GM23248 (cell line): Measurements from ENCODE around the gene KCNG2.

Source experiments
- EZH2 ChIP-seq: fragments of 200-600 bp; sonication (generic); IDR thresholded peaks from 2 replicates; pipeline ENCODE4 v1.6.1; 2018; ENCODE audit warnings: antibody characterized with exemption, mild to moderate bottlenecking; ENCODE audit not compliant: insufficient read depth, poor library complexity, severe bottlenecking
- EZH2phosphoT487 ChIP-seq: fragments of 200-600 bp; sonication (generic); IDR thresholded peaks from 2 replicates; pipeline ENCODE4 v1.6.1; 2018; ENCODE audit warnings: antibody characterized with exemption, moderate library complexity, mild to moderate bottlenecking, low read depth; ENCODE audit not compliant: insufficient read depth

GRCh38 chr18:79869591-79870300, 72.0 kb downstream of the KCNG2 start:
- TF ChIP-seq EZH2phosphoT487 (no peak), EZH2 (no peak)
